ENCODE results near the gene CCDC71.

Gene CCDC71

GRCh38 chr3:49213998-49214397, 47.9 kb upstream of the CCDC71 start:
- Histone ChIP-seq H3K4me1 (ENCODE audit: control insufficient read depth, insufficient read depth, low read length) (no peaks in the 10 kb centered on the region), H3K4me3 (ENCODE audit: low read depth, low read length) (no peak overlapping the region), H3K9me3 (ENCODE audit: control insufficient read depth, insufficient read depth, low read depth, low read length) (no peaks in the 10 kb centered on the region), H3K27ac (ENCODE audit: extremely low read depth, low read depth, low read length) (no peak overlapping the region), H3K36me3 (ENCODE audit: control insufficient read depth in 2 of 2, insufficient read depth in 1 of 2, low read length in 2 of 2) (no peaks in the 10 kb centered on the region)
- POLR2A ChIA-PET: no interaction called here
- TF ChIP-seq ZNF133 (tag by site-specific recombination; IDR thresholded peaks at IDR 0.05) (peak; percentile 94), ZFP41 (tag by site-specific recombination; IDR thresholded peaks at IDR 0.05; ENCODE audit: borderline replicate concordance) (no peak), SETDB1 (IDR thresholded peaks at IDR 0.05; ENCODE audit: insufficient read length, low read length) (peak; percentile 49), KLF9 (tag by site-specific recombination; IDR thresholded peaks at IDR 0.05; ENCODE audit: low read depth) (no peak), TRIM28 (IDR thresholded peaks at IDR 0.05; ENCODE audit: borderline replicate concordance, low read length) (0 out of 2 replicates have a peak, but pooled peaks have one; percentile 84)
- CTCF ChIA-PET: no interaction called here

GRCh38 chr3:49213541-49213943, 47.4 kb upstream of the CCDC71 start:
- H3K9me3 ChIP-seq (ENCODE audit: control insufficient read depth, insufficient read depth, low read depth, low read length): no peaks in the 10 kb centered on the region
- H3K27ac ChIP-seq (ENCODE audit: extremely low read depth, low read depth, low read length): no peak overlapping the region
- CTCF ChIA-PET: interaction anchor here (0.6 kb wide), 1 partner anchor 19 kb away, joined by 3 read pairs; no protein-coding TSS in a partner anchor

More at GRCh38 chr3:49213541-49213943, 47.4 kb upstream of the CCDC71 start:
- TF ChIP-seq ZNF202 (tag by site-specific recombination; IDR thresholded peaks at IDR 0.05; ENCODE audit: borderline replicate concordance) (no peak), GLIS1 (tag by site-specific recombination; IDR thresholded peaks at IDR 0.05) (no peak), ZNF449 (tag by site-specific recombination; IDR thresholded peaks at IDR 0.05) (no peak), KLF16 (tag by site-specific recombination; IDR thresholded peaks at IDR 0.05) (no peak), FEZF1 (tag by site-specific recombination; IDR thresholded peaks at IDR 0.05) (no peak), ZNF280D (tag by site-specific recombination; IDR thresholded peaks at IDR 0.05) (no peak), ZNF18 (tag by site-specific recombination; IDR thresholded peaks at IDR 0.05) (no peak), ZNF629 (tag by site-specific recombination; IDR thresholded peaks at IDR 0.05) (no peak), ZBTB48 (tag by site-specific recombination; IDR thresholded peaks at IDR 0.05) (no peak)
- TF ChIP-seq, protein P1, sequence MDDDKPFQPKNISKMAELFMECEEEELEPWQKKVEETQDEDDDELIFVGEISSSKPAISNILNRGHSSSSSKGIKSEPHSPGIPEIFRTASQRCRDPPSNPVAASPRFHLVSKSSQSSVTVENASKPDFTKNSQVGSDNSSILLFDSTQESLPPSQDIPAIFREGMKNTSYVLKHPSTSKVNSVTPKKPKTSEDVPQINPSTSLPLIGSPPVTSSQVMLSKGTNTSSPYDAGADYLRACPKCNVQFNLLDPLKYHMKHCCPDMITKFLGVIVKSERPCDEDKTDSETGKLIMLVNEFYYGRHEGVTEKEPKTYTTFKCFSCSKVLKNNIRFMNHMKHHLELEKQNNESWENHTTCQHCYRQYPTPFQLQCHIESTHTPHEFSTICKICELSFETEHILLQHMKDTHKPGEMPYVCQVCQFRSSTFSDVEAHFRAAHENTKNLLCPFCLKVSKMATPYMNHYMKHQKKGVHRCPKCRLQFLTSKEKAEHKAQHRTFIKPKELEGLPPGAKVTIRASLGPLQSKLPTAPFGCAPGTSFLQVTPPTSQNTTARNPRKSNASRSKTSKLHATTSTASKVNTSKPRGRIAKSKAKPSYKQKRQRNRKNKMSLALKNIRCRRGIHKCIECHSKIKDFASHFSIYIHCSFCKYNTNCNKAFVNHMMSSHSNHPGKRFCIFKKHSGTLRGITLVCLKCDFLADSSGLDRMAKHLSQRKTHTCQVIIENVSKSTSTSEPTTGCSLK (tag by site-specific recombination; IDR thresholded peaks at IDR 0.05): no peak
- TF ChIP-seq, protein P2, sequence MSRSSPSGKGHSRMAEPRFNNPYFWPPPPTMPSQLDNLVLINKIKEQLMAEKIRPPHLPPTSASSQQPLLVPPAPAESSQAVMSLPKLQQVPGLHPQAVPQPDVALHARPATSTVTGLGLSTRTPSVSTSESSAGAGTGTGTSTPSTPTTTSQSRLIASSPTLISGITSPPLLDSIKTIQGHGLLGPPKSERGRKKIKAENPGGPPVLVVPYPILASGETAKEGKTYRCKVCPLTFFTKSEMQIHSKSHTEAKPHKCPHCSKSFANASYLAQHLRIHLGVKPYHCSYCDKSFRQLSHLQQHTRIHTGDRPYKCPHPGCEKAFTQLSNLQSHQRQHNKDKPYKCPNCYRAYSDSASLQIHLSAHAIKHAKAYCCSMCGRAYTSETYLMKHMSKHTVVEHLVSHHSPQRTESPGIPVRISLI (tag by site-specific recombination; IDR thresholded peaks at IDR 0.05): no peak
- TF ChIP-seq, protein P3, sequence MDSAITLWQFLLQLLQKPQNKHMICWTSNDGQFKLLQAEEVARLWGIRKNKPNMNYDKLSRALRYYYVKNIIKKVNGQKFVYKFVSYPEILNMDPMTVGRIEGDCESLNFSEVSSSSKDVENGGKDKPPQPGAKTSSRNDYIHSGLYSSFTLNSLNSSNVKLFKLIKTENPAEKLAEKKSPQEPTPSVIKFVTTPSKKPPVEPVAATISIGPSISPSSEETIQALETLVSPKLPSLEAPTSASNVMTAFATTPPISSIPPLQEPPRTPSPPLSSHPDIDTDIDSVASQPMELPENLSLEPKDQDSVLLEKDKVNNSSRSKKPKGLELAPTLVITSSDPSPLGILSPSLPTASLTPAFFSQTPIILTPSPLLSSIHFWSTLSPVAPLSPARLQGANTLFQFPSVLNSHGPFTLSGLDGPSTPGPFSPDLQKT (IDR thresholded peaks at IDR 0.05; ENCODE audit: borderline replicate concordance, low read depth, low read length): no peak
- TF ChIP-seq, protein P4, sequence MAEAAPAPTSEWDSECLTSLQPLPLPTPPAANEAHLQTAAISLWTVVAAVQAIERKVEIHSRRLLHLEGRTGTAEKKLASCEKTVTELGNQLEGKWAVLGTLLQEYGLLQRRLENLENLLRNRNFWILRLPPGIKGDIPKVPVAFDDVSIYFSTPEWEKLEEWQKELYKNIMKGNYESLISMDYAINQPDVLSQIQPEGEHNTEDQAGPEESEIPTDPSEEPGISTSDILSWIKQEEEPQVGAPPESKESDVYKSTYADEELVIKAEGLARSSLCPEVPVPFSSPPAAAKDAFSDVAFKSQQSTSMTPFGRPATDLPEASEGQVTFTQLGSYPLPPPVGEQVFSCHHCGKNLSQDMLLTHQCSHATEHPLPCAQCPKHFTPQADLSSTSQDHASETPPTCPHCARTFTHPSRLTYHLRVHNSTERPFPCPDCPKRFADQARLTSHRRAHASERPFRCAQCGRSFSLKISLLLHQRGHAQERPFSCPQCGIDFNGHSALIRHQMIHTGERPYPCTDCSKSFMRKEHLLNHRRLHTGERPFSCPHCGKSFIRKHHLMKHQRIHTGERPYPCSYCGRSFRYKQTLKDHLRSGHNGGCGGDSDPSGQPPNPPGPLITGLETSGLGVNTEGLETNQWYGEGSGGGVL (tag by site-specific recombination; IDR thresholded peaks at IDR 0.05): no peak
- POLR2A ChIA-PET: interaction anchor here (0.6 kb wide), 1 partner anchor 543 kb away, joined by 5 read pairs; no protein-coding TSS in a partner anchor
- Histone ChIP-seq H3K4me1 (ENCODE audit: control insufficient read depth, insufficient read depth, low read length) (no peaks in the 10 kb centered on the region), H3K4me3 (ENCODE audit: low read depth, low read length) (no peak overlapping the region), H3K36me3 (ENCODE audit: control insufficient read depth in 2 of 2, insufficient read depth in 1 of 2, low read length in 2 of 2) (no peaks in the 10 kb centered on the region)

Data from HEK293 (cell line).